GM12892 (cell line): Measurements from ENCODE around the gene SDF2L1.

Source experiments
- POLR2A ChIP-seq: IDR thresholded peaks from 2 replicates; pipeline ENCODE4 v1.6.1; 2011; ENCODE audit warnings: low read depth, low read length, control low read depth
- POLR2AphosphoS5 ChIP-seq: IDR thresholded peaks from 2 replicates; pipeline ENCODE4 v1.6.1; 2011; ENCODE audit warnings: low read depth, low read length, control low read depth
- TAF1 ChIP-seq: IDR thresholded peaks from 2 replicates; pipeline ENCODE4 v1.6.1; 2011; ENCODE audit warnings: low read depth, mild to moderate bottlenecking, control low read depth, low read length, borderline replicate concordance

DNA sequence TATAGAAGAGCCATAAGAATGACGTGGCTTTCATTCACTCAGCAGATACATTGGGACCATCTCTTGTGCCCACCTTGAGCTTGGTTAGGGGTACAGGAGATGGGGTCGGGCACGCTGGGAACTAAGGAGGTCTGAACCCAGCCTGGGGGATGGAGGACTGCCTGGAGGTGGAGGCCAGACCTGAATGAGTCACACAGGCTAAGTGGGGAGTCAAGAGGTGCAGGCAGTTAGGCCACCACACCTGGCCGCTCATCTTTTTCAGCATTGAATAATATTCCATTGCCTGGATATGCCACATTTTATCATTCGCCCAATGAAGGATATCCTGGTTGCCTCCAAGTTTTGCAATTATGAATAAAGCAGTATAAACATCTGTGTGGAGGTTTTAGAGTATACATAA, 19.9 kb downstream of the SDF2L1 start:
- TF ChIP-seq TAF1 (no peak), POLR2AphosphoS5 (no peak), POLR2A (no peak)
